ENCODE measurements around the gene LIFR.

LIFR gene

GRCh38 chr5:38537505-38537904 is 18.9 kb downstream of the LIFR start:
- TF ChIP-seq CTCF (conservative IDR thresholded peaks at IDR 0.05), result no peak
- H3K27ac ChIP-seq, result no peak overlapping the region

GRCh38 chr5:38536968-38537367 is 19.5 kb downstream of the LIFR start:
- H3K27ac ChIP-seq, result no peak overlapping the region
- TF ChIP-seq CTCF (conservative IDR thresholded peaks at IDR 0.05), result no peak

- no peak for TF ChIP-seq CTCF (conservative IDR thresholded peaks at IDR 0.05)
- H3K27ac ChIP-seq, result no peak overlapping the region
These were observed 20.6 kb downstream of the LIFR start for GRCh38 chr5:38535845-38536244.

- no peak for TF ChIP-seq CTCF (conservative IDR thresholded peaks at IDR 0.05)
These were observed 21.1 kb downstream of the LIFR start for GRCh38 chr5:38535248-38535750.

GRCh38 chr5:38534156-38534453 is 22.3 kb downstream of the LIFR start:
- no peak overlapping the region for H3K27ac ChIP-seq
- TF ChIP-seq CTCF (conservative IDR thresholded peaks at IDR 0.05), result no peak

More at GRCh38 chr5:38535248-38535750, 21.1 kb downstream of the LIFR start:
- H3K27ac ChIP-seq, result no peak overlapping the region

- peak overlapping the region; percentile 43; the same call in 1 of the 2 replicates for H3K27ac ChIP-seq
- TF ChIP-seq CTCF (conservative IDR thresholded peaks at IDR 0.05), result no peak
These were observed 22.9 kb downstream of the LIFR start for GRCh38 chr5:38533286-38534155.

- no peak for TF ChIP-seq CTCF (conservative IDR thresholded peaks at IDR 0.05)
- peak overlapping the region; percentile 43 for H3K27ac ChIP-seq
These were observed 24.2 kb downstream of the LIFR start for GRCh38 chr5:38532165-38532669.
